ENCODE results near the gene NUMA1.

DNA sequence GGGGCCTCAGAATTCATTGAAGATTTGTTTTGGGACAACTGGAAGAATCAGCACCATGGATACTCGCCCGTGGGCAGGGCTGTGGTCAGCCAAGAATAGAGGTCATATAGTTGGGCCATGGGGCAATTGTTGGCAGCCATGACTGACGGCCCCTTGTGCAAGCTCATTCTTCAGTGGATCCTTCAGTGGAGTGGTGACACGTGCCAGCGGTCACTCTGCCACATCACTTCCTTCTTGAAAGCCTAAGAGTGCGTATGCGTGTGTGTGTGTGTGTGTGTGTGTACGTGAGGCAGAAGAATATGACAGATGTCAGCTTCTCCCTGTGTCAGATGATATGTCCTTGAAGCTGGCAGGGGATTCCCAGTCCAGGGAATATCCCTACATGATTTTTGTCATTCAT lies 83.4 kb downstream of the NUMA1 start:
- TF ChIP-seq YY1 (IDR thresholded peaks at IDR 0.05) (no peak), CTCF (IDR thresholded peaks at IDR 0.05; ENCODE audit: low read depth, low read length, missing input control) (no peak), EGR1 (IDR thresholded peaks at IDR 0.05; ENCODE audit: low read depth in 2 of 2) (no peak), TAF1 (conservative IDR thresholded peaks at IDR 0.05) (no peak), JUND (IDR thresholded peaks at IDR 0.05) (no peak), GABPA (IDR thresholded peaks at IDR 0.05 in 1 of 2, conservative IDR thresholded peaks at IDR 0.05 in 1 of 2) (no peak), RAD21 (IDR thresholded peaks at IDR 0.05) (no peak), FOXA1 (IDR thresholded peaks at IDR 0.05) (no peak), NR2F2 (IDR thresholded peaks at IDR 0.05) (no peak)
- TF ChIP-seq, protein P1, sequence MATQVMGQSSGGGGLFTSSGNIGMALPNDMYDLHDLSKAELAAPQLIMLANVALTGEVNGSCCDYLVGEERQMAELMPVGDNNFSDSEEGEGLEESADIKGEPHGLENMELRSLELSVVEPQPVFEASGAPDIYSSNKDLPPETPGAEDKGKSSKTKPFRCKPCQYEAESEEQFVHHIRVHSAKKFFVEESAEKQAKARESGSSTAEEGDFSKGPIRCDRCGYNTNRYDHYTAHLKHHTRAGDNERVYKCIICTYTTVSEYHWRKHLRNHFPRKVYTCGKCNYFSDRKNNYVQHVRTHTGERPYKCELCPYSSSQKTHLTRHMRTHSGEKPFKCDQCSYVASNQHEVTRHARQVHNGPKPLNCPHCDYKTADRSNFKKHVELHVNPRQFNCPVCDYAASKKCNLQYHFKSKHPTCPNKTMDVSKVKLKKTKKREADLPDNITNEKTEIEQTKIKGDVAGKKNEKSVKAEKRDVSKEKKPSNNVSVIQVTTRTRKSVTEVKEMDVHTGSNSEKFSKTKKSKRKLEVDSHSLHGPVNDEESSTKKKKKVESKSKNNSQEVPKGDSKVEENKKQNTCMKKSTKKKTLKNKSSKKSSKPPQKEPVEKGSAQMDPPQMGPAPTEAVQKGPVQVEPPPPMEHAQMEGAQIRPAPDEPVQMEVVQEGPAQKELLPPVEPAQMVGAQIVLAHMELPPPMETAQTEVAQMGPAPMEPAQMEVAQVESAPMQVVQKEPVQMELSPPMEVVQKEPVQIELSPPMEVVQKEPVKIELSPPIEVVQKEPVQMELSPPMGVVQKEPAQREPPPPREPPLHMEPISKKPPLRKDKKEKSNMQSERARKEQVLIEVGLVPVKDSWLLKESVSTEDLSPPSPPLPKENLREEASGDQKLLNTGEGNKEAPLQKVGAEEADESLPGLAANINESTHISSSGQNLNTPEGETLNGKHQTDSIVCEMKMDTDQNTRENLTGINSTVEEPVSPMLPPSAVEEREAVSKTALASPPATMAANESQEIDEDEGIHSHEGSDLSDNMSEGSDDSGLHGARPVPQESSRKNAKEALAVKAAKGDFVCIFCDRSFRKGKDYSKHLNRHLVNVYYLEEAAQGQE (IDR thresholded peaks at IDR 0.05): no peak
- TF ChIP-seq, protein P2, sequence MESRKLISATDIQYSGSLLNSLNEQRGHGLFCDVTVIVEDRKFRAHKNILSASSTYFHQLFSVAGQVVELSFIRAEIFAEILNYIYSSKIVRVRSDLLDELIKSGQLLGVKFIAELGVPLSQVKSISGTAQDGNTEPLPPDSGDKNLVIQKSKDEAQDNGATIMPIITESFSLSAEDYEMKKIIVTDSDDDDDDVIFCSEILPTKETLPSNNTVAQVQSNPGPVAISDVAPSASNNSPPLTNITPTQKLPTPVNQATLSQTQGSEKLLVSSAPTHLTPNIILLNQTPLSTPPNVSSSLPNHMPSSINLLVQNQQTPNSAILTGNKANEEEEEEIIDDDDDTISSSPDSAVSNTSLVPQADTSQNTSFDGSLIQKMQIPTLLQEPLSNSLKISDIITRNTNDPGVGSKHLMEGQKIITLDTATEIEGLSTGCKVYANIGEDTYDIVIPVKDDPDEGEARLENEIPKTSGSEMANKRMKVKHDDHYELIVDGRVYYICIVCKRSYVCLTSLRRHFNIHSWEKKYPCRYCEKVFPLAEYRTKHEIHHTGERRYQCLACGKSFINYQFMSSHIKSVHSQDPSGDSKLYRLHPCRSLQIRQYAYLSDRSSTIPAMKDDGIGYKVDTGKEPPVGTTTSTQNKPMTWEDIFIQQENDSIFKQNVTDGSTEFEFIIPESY (IDR thresholded peaks at IDR 0.05): no peak

Data from liver (tissue), 3 donors.